GM03348 (cell line): ENCODE results near the gene TBL1XR1.
"Not testable (repeated sequence)": the region's sequence is repeated elsewhere in the genome, so short reads cannot be mapped to it uniquely, and the experiment has no call there.

ENCODE experiments used
- DNase-seq: peaks from one replicate; pipeline ENCODE4 v3.0.0; 2012; ENCODE audit warnings: low spot score

TBL1XR1 gene

GRCh38 chr3:177141471-177141870 is 55.8 kb downstream of the TBL1XR1 start:
- DNase-seq, result no peak

- DNase-seq, result not testable (repeated sequence)
These were observed 58.1 kb downstream of the TBL1XR1 start for GRCh38 chr3:177139220-177139619.

DNA sequence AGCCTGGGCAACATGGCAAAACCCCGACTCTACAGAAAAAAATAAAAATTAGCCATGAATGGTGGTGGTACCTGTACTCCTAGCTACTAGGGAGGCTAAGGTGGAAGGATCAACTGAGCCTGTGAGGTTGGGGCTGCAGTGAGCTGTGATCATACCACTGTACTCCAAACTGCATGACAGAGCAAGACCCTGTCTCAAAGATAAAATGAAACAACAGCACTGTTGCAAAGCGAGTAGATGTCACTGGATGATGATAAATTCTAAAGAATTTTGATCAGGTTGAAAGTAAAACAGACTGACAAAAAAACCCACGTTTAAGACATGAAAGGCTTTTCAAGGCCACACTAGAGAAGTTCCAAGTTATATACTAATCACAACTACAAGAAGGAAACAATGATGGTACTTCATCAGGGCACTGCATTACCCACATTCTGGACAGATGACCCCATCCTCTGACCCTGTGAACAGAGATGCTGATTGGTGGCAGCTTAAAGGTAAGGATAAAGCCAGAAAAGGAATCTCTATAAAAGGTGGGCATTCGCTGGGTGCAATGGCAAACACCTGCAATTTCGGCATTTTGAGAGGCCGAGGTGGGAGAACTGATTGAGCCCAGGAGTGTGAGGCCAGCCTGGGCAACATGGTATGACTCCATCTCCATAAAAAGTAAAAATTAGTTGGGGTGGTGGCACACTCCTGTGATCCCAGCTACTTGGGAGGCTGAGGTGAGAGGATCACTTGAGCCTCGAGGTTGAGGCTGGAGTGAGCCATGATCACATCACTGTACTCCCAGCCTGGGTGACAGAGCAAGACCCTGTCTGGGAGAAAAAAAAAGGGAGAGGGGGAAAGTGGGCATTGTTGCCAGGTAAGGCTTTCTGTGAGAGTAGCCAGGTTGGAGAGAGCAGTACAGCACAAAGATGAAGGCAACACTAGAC is 59.2 kb downstream of the TBL1XR1 start:
- no peak for DNase-seq

- no peak for DNase-seq
These were observed 60.5 kb downstream of the TBL1XR1 start for GRCh38 chr3:177136741-177137140.

DNA sequence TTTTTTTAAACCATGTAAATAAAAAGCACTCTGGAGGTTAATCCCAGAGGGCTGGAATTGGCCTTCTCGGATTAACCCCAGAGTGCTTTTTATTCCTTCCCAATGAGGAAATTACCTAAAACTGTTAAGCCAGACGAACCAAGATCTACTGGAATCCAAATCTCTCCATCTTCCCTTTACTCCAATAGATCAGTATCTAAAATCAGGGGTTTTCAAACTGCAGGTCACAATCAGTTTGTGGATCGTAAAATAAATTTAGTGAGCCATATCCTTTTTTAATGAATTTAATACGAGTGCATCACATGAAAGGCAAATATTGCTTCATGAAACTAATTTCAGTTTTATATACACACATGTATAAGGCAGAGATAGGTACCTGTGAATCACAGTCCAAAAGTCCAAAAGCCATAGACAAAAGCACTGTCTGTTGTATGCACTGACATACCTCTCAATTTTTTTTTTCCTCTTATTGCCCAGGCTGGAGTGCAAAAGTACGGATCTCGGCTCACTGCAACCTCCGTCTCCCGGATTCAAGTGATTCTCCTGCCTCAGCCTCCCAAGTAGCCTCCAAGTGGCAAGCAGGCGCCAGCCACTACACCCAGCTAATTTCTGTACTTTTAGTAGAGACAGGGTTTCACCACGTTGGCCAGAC is 61.3 kb downstream of the TBL1XR1 start:
- no peak for DNase-seq

DNA sequence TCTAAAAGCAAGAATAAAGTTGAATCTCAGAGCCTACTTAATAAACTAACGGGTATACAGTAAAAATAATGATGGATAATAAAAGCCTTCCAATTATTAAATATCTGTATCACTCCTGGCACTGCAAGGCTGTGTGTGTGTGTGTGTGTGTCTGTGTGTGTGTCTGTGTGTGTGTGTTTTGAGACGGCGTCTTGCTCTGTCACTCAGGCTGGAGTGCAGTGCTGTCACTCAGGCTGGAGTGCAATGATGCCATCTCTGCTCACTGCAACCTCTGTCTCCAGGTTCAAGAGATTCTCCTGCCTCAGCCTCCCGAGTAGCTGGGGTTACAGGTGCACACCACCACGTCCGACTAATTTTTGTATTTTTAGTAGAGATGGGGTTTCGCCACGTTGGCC is 62.5 kb downstream of the TBL1XR1 start:
- no peak for DNase-seq

GRCh38 chr3:177133860-177134815 is 63.1 kb downstream of the TBL1XR1 start:
- no peak for DNase-seq

- DNase-seq, result no peak
These were observed 65.2 kb downstream of the TBL1XR1 start for GRCh38 chr3:177131927-177132636.

DNA sequence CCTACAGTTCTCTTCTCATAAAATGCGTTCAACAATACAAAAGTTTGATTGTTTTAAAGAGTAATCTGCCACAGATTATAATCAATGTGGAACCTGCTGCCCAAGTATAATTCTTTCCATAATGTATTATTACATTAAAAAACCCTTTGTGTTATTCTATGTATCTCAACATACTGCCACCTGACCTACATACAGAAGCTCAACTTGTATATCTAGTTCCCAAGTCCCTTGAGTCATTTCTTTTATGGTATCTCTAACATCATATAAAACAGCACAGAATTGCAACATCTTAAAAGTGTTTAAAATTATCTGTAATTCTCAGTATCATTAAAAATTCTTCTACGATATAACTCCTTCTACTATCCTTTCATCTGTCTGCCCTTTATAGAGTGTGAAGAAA is 70.3 kb downstream of the TBL1XR1 start:
- DNase-seq, result no peak

- peak; percentile 74 for DNase-seq
These were observed 71.1 kb downstream of the TBL1XR1 start for GRCh38 chr3:177126015-177126773.

- DNase-seq, result no peak
These were observed 72.4 kb downstream of the TBL1XR1 start for GRCh38 chr3:177124882-177125281.

GRCh38 chr3:177123822-177124221 is 73.5 kb downstream of the TBL1XR1 start:
- no peak for DNase-seq

DNA sequence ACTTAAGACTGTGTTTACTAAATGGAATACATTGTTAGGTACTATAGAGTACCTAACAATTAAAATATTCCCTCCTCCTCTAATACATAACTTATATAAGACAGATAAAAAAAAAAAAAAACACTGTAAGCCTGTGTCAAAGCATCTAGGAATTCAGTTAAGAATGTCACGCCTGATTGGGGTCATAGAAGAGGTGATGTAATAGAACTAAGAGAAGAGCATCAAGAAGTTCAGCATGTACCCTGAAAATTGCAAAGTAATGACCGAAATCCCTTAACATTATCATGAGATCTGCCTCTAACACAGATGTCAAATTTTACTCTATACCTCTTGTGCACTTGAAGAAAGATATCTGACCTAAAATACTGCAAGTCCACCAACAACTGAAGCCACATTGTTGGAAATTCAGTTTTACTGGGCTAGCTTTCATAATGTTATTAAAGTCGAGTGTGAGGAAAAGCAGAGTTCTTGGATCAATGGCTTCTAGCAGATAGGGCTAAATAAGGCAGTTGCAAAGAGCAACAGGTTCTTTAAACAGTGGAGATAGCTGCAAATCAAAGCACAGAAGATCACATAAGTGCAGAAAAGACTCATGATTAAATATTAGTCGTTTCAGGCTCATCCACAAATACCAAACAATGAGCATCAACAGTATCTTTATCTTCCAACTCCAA is 75.0 kb downstream of the TBL1XR1 start:
- DNase-seq, result no peak

GRCh38 chr3:177119829-177120228 is 77.5 kb downstream of the TBL1XR1 start:
- DNase-seq, result no peak

DNA sequence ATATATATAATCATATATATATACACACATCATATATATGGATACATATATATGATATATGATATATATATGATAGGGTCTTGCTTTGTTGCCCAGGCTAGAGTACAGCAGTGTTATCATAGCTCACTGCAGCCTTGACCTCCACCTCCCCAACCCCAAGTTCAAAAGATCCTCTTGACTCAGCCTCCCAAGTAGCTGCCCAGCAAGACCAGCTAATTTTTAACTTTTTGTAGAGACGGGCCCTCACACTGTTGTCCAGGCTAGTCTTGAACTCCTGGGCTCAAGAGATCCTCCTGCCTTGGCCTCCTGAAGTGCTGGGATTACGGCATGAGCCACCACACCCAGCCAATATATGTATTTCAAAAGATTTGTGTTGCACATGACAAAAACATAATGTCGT is 83.0 kb downstream of the TBL1XR1 start:
- no peak for DNase-seq

- no peak for DNase-seq
These were observed 85.7 kb downstream of the TBL1XR1 start for GRCh38 chr3:177111541-177111949.

GRCh38 chr3:177110895-177111294 is 86.4 kb downstream of the TBL1XR1 start:
- DNase-seq, result no peak

DNA sequence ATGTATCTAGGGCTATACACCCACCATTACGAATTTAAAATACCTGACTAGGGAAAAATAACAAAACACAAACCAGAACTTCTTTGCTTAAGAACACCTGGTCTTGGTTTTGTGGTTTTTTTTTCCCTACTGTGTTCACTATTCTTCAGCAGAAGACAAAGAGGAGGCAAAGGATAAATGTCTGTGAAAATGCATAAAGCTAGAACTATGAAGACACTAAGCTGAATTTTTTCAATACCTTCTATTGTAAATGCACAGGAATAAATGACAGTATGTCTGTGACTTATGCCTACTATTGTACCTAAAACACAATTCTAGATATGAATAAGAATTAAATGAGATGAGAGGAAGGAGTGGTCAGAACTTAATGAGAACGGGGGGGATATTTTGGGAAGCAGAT is 86.9 kb downstream of the TBL1XR1 start:
- DNase-seq, result no peak

- no peak for DNase-seq
These were observed 87.5 kb downstream of the TBL1XR1 start for GRCh38 chr3:177109688-177110330.

DNA sequence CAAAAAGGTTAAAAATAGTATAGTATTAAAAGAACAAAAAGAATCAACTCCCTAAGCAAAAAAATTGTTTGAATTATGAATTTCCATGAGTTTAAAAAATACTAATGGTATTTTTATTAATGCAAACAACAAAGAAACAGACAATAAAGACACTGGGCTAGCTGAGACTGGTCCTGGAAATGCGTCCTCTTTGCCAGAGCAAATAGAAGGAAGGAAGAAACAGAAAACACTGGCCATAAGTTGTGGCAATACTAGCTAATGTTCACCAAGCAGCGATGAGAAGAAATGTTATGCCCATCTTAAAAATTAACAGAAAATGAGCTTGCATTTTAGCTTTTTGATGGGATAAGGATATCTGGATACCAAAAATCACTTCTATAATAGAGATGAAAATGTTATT is 88.6 kb downstream of the TBL1XR1 start:
- no peak for DNase-seq
